GM18868 (cell line): Measurements from ENCODE around the gene TMEM59.
"Not testable (repeated sequence)": the region's sequence is repeated elsewhere in the genome, so short reads cannot be mapped to it uniquely, and the experiment has no call there.

Experiments
- ATAC-seq: cut with Tn5 transposase; IDR thresholded peaks from one replicate; pipeline ENCODE4 v1.9.1; 2021; ENCODE audit warnings: mild to moderate bottlenecking, moderate library complexity; ENCODE audit not compliant: unreplicated experiment

Gene TMEM59

GRCh38 chr1:54013393-54014008 is 39.5 kb downstream of the TMEM59 start:
- no peak for ATAC-seq

- ATAC-seq: no peak
Observed at GRCh38 chr1:54012863-54013262, 40.1 kb downstream of the TMEM59 start.

GRCh38 chr1:54012008-54012325 is 41.0 kb downstream of the TMEM59 start:
- no peak for ATAC-seq

- ATAC-seq: no peak
Observed at GRCh38 chr1:54011316-54012007, 41.5 kb downstream of the TMEM59 start.

- no peak for ATAC-seq
Observed at GRCh38 chr1:54010415-54011117, 42.4 kb downstream of the TMEM59 start.

- no peak for ATAC-seq
Observed at GRCh38 chr1:54009406-54009805, 43.6 kb downstream of the TMEM59 start.

GRCh38 chr1:54008876-54009275 is 44.1 kb downstream of the TMEM59 start:
- no peak for ATAC-seq

GRCh38 chr1:54007613-54008012 is 45.4 kb downstream of the TMEM59 start:
- ATAC-seq: no peak

GRCh38 chr1:54006508-54006907 is 46.5 kb downstream of the TMEM59 start:
- ATAC-seq: no peak

GRCh38 chr1:54004481-54005049 is 48.4 kb downstream of the TMEM59 start:
- no peak for ATAC-seq

GRCh38 chr1:54003750-54004480 is 49.1 kb downstream of the TMEM59 start:
- ATAC-seq: not testable (repeated sequence)

- ATAC-seq: no peak
Observed at GRCh38 chr1:54003249-54003646, 49.8 kb downstream of the TMEM59 start.

GRCh38 chr1:54002544-54003248 is 50.3 kb downstream of the TMEM59 start:
- no peak for ATAC-seq

- no peak for ATAC-seq
Observed at GRCh38 chr1:54001591-54001990, 51.4 kb downstream of the TMEM59 start.

GRCh38 chr1:53999920-54000319 is 53.1 kb downstream of the TMEM59 start:
- no peak for ATAC-seq

GRCh38 chr1:53998223-53998622 is 54.8 kb downstream of the TMEM59 start:
- ATAC-seq: no peak

GRCh38 chr1:53995683-53996082 is 57.3 kb downstream of the TMEM59 start:
- ATAC-seq: no peak

- ATAC-seq: not testable (repeated sequence)
Observed at GRCh38 chr1:53994516-53994915, 58.5 kb downstream of the TMEM59 start.

GRCh38 chr1:53992085-53992874 is 60.7 kb downstream of the TMEM59 start:
- ATAC-seq: no peak

GRCh38 chr1:53987880-53988279 is 65.1 kb downstream of the TMEM59 start:
- no peak for ATAC-seq
